Measurements from ENCODE around the gene CCDC122. TPM values are rescaled to one million over a fixed set of nuclear protein-coding genes. Genes with fewer than 3 reads are reported as not detected.

Gene CCDC122
- total and polyA plus RNA-seq, 2 of the 8 experiments (the other 6 are each of a cell fraction or from before 2014, with no cell fraction given), result 2.9 to 5.8 TPM

- H3K9me3 ChIP-seq (ENCODE audit: insufficient read depth in 2 of 2, low read depth in 1 of 2, low read length in 1 of 2), result no peaks in the 10 kb centered on the region
- H4K91ac ChIP-seq (replicated peaks; ENCODE audit: insufficient read length, low read length), result no peak overlapping the region
- FAIRE-seq, result no peak
- H2BK5ac ChIP-seq (ENCODE audit: low read depth, low read length), result no peak overlapping the region
- H3K27ac ChIP-seq (ENCODE audit: low read depth, low read length), result no peak overlapping the region
- no peak for TF ChIP-seq MAX (IDR thresholded peaks at IDR 0.05)
- no peak overlapping the region for H2AK5ac ChIP-seq (ENCODE audit: low read depth, low read length)
- H3K23me2 ChIP-seq (ENCODE audit: low read depth, low read length), result no peaks in the 10 kb centered on the region
- H3K56ac ChIP-seq (replicated peaks; ENCODE audit: insufficient read length, low read depth, low read length), result no peak overlapping the region
- H3K4me3 ChIP-seq (ENCODE audit: extremely low read depth in 1 of 4, insufficient read depth in 2 of 4, low read depth in 3 of 4, low read length in 4 of 4), result no peak overlapping the region
- H3K18ac ChIP-seq (ENCODE audit: extremely low read depth, low read length), result no peak overlapping the region
- no peak overlapping the region for H2BK15ac ChIP-seq (ENCODE audit: low read length)
- H3K23ac ChIP-seq (ENCODE audit: insufficient read length), result no peak overlapping the region
- H3K4me2 ChIP-seq (ENCODE audit: insufficient read depth in 1 of 2, low read depth in 2 of 2, low read length in 2 of 2), result no peak overlapping the region
- no peak overlapping the region for H4K5ac ChIP-seq (ENCODE audit: insufficient read length, low read depth, low read length)
- H3K79me2 ChIP-seq (ENCODE audit: control insufficient read depth in 1 of 2, insufficient read depth in 2 of 2, low read length in 2 of 2), result no peaks in the 10 kb centered on the region
- H2BK12ac ChIP-seq (ENCODE audit: low read depth, low read length), result no peak overlapping the region
- no peak overlapping the region for H3K9ac ChIP-seq (replicated peaks in 1 of 4; ENCODE audit: extremely low read depth in 1 of 4, low read depth in 3 of 4, low read length in 3 of 4)
- H2BK120ac ChIP-seq (replicated peaks; ENCODE audit: low read depth, low read length), result no peak overlapping the region
- H3K36me3 ChIP-seq (ENCODE audit: control insufficient read depth in 2 of 4, insufficient read depth in 4 of 4, low read length in 3 of 4), result no peaks in the 10 kb centered on the region
- ChIA-PET POLR2A (ENCODE audit: partially characterized antibody) (no interaction called here), CTCF (ENCODE audit: partially characterized antibody) (no interaction called here)
- no peaks in the 10 kb centered on the region for H3K27me3 ChIP-seq (replicated peaks in 1 of 4; ENCODE audit: control insufficient read depth in 3 of 4, extremely low read depth in 1 of 4, insufficient read depth in 3 of 4, low read length in 3 of 4)
- H2BK20ac ChIP-seq (ENCODE audit: low read length), result no peak overlapping the region
- DNase-seq (ENCODE audit: low read depth in 1 of 2, low spot score in 2 of 2), result no peak
- no peak overlapping the region for H3K4ac ChIP-seq (replicated peaks; ENCODE audit: insufficient read length, low read depth, low read length)
- peaks cover 6 to 10% (median 8%) of the 10 kb centered on the region in 4 experiments; a peak in 6 of 7 replicates for H3K4me1 ChIP-seq (replicated peaks in 1 of 4; ENCODE audit: control insufficient read depth in 3 of 4, insufficient read depth in 4 of 4, low read length in 3 of 4)
- H4K20me1 ChIP-seq (replicated peaks in 1 of 2; ENCODE audit: control insufficient read depth in 1 of 2, insufficient read depth in 2 of 2, low read length in 2 of 2), result no peaks in the 10 kb centered on the region
- H2AFZ ChIP-seq (ENCODE audit: low read length), result no peak overlapping the region
- no peak overlapping the region for H3K14ac ChIP-seq (ENCODE audit: insufficient read length)
- H3K79me1 ChIP-seq (ENCODE audit: low read depth, low read length), result no peaks in the 10 kb centered on the region
- no peak overlapping the region for H4K8ac ChIP-seq (ENCODE audit: extremely low read depth, insufficient read depth, low read length)
Measured at GRCh38 chr13:43808676-43809075, 70.9 kb downstream of the CCDC122 start.
